ENCODE data around the gene C11orf68.
A peak's percentile ranks its signal among the peaks of the same experiment; 100 is the strongest.
"Not testable (repeated sequence)": the region's sequence is repeated elsewhere in the genome, so short reads cannot be mapped to it uniquely, and the experiment has no call there.

Gene C11orf68

DNA sequence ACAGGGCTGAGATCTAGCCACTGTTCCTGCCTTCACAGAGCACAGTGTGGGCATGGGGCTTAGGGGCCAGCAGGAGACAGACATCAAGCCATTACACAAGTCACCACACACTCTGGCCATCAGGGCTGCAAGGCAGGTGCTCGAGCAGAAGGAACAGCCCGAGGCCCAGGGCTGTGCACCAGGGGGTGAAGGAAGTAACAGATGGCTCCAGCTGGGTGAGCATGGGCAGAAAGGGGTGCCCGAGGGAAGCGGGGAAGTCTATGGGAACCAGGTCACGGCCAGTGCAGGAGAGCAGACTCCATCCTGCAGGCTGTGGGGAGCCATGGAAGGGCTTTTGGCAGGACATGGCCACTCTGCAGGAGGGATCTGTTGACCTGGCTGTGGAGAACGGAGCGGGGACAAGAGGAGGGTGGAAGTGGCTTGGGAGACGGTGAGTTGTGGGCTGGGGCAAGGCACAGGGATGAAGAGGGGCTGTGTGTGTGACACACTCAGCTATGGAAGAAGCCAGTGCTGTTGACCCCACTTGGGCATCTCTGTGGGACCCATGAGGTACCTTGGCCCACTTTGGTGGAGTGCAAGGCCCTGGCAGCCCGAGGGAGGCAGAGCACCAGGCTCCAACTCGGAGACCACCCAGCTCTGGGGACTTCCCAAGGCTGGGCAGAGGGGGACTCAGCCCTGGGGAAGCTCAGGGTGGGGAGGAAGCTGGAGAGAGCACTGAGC lies 3.6 kb downstream of the C11orf68 start:
- no peak for DNase-seq (ENCODE audit: low read depth in 3 of 3, low spot score in 1 of 3)

DNA sequence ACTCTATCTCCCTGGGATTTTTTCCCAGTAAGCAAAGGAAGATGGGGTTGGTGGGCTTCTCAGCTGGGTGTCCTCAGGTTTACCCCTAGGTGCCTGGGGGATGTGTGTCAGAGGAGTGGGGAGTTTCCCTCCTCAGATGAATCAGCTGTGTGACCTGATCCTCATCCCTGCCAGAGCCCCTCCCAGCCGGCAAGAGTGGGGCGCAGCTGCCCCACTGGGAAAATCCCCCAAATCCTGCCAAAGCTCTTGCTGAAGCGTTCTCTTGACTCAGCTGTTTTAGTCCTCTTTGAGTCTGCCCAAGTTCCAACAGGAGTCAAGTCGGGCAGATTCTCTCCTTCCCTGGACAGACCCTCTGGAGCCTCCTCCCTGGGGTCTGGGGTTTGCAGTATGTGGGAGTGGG lies 6.0 kb downstream of the C11orf68 start:
- no peak for DNase-seq (ENCODE audit: low read depth in 3 of 3, low spot score in 1 of 3)

DNA sequence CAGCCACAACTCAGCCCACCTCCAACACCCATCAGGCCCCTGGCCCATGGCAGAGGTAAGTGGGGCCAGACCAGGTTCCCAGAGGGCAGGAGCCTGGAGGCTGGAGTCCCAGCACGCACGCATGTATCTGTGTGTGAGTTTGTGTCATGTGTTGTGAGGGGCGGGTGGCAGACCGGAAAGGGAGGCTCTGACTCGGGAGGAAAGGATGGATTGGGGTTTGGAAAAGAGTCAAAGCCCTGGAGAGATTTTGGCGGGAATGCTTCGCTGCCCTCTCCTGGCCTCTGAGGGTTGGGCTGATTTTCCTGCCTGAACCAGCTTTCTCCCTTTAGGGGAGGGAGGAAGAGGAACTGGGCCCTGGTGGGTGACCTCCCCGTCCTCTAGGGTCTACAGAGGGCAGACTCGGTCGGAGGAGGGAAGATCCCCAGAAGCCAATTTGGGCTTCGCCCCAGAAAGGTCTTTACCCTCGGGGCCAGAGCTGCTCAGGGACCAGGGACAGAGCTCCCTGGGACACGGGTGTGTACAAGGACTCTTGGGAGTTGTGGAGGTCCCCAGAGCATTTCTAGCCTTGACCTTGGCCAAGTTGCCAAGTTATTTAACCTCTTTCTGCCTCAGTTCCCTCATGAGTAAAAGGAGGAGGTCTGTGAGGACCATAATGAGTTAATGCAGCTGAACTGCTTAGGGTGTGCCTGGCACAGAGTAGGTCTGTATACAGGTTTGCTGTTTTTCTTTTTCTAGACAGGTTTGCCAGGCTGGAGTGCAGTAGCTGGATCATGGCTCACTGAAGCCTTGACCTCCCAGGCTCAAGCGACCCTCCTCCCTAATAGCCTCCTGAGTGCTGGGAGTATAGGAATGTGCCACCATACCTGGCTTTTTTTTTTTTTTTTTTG lies 6.9 kb downstream of the C11orf68 start:
- DNase-seq (ENCODE audit: low read depth in 3 of 3, low spot score in 1 of 3) = no peak

DNA sequence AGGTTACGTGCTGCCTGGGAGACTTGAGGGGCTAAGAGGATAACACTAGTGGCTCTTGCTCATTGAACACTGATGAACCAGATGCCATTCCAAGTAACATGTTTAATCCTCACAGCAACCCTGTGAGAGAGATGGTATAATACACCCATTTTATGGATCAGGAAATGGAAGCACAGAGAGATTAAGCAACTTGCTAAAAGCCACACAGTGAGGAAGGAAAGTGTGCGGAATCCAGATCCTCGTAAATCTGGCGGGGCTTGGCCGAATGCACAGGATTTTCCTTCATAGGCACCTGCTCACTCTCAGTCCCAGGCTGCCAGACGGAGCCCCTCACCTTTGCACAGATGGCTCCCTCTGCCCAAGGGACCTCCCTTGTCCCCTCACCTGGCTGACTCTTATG lies 11.0 kb downstream of the C11orf68 start:
- no peak for DNase-seq (ENCODE audit: low read depth in 3 of 3, low spot score in 1 of 3)

DNA sequence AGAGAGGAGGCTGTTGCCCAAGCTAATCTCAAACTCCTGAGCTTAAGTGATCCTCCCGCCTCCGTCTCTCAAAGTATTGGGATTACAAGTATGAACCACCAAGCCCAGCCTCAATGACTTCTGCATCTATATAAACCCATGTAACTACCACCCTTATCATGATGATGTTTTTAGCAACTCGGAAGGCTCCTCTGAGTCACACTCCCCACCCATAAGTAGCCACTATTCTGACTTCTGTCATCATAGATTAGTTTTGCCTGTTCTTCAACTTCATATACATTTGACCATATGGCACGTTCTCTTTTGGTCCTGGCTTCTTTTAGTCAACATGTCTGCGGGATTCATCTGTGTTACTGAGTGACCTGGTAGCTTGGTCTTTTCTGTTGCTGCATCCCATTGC lies 12.3 kb downstream of the C11orf68 start:
- no peak for DNase-seq (ENCODE audit: low read depth in 3 of 3, low spot score in 1 of 3)

DNA sequence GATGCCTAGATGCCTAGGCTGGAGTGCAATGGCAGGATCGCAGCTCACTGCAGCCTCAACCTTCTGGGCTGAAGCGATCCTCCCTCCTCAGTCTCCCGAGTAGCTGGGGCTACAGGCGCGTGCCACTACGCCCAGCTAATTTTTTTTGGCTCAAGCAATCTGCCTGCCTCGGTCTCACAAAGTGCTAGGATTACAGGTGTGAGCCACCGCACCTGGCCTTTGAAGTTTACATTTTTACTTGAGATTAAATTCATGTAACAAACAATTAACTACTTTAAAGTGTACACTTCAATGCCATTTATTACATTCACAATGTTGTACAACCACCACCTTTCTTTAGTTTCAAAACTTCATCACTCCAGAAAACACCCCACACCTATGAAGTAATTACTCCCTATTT lies 15.1 kb downstream of the C11orf68 start:
- no peak for DNase-seq (ENCODE audit: low read depth in 3 of 3, low spot score in 1 of 3)

DNA sequence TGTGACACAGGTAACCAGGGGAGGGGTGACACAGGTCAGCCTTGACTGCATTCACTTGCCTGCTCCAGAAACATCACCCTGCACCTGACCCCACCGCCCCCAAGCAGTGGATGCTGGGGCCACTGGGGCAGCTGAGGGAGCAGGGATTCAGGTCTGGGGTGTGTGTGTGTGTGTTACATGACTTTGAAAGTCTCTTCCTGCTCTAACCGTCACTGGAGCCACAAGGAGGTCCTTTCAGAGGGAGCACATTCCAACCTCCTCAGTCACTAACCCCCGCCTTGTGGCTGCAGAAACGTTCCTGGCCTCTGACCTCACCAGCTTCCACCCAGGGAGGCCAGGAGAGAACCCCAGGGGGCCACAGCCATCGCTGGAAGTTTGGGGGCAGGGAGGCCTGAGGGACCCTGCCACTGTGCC lies 15.8 kb downstream of the C11orf68 start:
- no peak for DNase-seq (ENCODE audit: low read depth in 3 of 3, low spot score in 1 of 3)

DNA sequence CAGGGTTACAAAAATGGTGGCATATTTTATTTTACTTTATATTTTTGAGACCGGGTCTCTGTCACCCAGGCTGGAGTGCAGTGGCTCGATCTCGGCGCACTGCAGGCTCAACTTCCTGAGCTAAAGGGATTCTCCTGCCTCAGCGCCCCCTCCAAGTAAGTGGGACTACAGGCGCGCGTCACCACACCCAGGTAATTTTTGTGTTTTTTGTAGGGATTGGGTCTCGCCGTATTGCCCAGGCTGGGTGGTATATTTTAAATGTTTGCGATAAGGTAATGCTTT lies 18.0 kb downstream of the C11orf68 start:
- DNase-seq (ENCODE audit: low read depth in 3 of 3, low spot score in 1 of 3) = no peak

DNA sequence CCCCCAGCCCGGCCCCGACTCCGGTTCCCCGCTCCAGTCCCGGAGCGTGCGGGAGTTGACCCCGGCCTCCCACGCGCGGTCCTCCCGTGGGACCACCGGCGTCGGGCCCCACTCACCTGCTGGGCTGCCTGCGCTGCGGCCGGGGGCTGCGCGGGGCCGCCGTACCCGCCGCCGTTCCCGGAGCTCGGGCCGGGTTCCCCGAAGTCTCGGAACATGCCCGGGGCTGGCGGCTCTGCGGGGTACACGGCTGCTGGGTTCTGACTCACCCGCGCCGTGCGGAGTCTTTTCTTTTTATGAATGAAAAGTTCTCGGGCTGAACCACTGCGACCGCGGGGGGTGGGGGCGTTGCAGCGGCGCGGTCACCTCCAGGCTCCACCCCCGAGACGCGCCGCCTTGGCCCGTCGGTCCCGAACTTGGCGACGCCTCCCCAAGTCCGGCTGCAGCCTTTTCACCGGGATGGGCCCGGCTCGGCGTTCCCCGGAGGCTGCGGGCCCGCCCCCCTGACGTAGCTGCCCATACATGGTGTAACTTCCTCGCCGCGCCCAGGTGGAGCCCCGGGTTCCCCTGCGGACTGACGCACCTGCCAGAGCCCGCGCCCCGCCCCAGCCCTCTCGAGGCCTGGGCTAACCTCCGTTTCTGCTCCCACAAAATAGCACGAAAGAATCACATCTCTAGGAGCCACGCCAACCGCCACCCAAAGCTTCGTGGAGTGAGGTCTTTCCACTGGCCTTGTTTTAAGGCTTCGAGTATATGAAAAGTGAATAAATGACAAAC lies 18.6 kb downstream of the C11orf68 start, which contains the start of gene FOSL1:
Gene FOSL1 (minus strand): TSS at position 264 of the 774 bp plus-strand sequence. CDS start 49 bp downstream, at position 215.
- DNase-seq (ENCODE audit: low read depth in 3 of 3, low spot score in 1 of 3) = peak; percentile 80 to 84 (median 82)

DNA sequence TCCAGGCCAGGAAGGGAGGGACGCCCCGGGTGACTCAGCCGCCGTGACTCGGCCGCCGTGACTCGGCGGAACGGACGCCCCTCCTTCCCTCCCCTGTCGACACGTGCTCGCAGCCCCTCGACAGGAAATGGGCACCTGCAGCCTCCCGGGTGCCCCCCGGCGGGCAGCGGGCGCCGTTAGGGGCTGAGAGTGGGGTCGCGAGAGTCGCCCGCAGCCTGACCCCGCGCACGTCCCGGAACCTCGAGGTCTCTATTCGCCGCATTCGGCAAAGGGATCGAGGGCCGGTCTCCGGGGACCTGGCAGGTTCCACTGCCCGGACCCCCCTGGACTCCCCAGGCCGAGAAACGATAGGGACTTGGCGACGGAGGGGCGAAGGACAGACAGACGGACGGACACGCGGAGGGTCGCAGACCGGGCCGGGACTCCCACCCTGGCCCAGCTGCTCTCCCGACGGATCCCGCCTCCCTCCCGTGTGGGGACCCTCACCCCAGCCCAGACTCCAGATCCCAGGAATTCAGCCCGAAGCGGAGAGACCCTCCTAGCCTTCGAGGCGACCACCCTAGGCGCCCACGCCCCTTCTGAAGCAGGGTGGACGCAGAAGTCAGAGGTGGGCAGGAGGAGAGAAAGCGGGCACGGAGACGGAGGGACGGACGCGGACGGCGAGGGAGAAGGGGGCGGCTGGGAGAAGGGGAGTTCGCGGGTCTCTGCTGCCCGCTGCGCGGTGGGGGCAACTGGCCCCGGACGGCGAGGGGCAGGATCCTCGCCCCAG lies 19.3 kb downstream of the C11orf68 start:
- DNase-seq (ENCODE audit: low read depth in 3 of 3, low spot score in 1 of 3) = peak in 2 of 3 donors; percentile 37 to 68

DNA sequence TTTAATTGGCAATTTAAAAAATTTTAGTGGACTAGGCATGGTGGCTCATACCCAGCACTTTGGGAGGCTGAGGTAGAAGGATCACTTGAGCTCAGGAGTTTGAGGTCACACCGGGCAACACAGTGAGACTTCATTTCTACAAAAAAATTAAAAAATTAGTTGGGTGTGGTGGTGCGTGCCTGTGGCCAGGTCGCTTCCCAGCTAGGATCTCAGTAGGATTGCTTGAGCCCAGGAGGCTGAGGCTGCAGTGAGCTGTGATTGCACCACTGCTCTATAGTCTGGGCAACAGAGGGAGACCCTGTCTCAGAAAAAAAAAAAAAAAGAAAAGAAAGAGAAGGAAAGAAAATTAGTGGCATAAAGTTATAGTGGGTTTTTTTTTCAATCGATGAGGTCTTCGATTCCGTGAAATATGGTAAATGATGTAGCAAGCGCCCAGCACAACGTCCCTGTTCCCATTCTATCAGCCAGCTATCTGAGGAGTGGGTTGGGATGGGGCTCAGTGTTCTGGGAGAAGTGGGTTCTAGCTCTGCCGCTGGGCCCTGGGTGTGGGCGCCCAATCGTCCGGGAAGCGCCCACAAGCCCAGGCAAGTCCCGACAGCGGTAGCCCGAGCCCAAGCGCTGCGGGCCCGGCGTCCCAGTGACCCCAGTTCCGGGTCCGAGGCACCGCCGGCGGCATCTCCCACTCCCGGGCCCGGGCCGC lies 20.1 kb downstream of the C11orf68 start:
- no peak for DNase-seq (ENCODE audit: low read depth in 3 of 3, low spot score in 1 of 3)

DNA sequence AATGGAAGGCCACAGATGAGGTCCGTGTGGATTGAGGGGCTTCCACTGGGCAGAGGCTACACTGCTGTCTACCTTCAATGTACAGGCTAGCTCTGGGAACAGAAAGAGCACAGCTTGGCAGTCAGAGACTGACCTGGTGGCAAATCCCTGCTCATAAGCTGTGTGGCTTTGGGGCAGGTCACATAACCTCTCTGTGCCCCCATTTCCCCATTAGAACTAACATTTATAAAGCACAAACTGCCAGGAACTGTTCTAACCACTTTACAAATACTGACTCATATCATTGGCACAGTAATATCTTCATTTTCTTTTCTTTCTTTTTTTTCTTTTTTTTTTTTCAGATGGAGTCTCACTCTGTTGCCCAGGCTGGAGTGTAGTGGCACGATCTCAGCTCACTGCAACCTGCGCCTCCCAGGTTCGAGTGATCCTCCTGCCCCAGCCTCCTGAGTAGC lies 21.8 kb downstream of the C11orf68 start:
- no peak for DNase-seq (ENCODE audit: low read depth in 3 of 3, low spot score in 1 of 3)

DNA sequence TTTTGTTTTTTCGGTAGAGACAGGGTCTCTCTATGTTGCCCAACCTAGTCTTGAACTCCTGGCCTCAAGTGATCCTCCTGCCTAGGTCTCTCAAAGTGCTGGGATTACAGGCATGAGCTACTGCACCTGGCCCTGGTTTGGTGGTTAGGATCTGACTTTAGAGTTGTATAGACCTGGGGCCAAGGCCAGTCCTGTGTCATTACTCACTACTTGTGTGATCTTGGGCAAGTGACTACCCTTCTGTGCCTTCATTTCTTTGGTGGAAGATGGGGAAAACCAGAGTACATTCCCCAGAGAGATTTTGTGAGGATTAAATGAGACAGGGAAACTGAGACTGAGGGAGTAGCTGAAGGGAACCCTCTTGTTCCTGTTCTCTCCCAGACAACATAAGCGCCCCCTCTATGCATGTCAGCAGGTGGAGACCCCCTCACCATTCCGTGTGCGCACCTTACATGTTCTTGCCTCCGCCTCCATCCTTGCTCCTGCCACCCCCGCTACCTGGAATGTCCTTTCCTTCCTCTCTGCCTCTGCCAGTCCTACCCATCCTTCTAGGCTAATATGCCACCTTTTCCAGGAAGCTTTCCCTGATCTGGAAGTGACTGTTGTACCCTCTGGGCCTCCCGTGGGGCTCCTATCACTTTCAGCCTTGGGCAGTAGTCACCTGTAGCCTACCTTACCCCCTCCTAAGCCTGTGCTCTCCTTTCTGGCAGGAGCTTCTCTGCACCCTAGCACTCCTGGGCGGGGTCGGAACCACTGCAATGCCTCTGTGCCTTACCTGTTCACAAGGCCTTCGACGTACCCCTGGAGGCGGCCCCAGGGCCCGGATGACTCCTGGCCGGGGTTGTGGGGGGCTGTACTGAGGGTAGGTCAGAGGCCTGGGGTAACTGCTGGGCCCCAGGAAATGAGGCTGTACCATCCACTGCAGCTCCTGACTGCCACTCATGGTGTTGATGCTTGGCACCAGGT lies 22.5 kb downstream of the C11orf68 start:
- DNase-seq (ENCODE audit: low read depth in 3 of 3, low spot score in 1 of 3) = no peak

DNA sequence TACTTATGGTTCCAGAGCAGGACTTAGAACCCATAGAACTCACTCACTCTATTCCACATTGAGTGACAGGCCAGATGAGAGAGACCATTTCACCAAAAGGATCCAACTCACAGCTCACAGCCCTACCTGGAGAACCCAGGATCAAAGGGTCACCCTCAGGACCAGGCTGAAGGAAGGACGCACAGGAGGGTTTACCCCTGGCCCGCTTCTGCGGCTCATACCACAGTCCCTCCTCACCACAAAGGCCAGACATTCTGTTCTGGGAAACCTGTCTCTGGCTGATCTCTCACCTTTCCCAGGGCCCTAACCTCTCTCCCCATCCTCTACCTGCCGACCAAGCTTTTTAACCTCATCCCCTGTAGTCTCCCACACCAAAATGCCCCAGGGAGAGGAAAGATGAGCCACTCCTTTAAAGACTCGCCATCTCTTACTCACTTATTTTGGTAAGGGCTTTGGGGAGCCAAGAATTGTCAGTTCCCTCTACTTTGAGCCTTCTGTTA lies 23.3 kb downstream of the C11orf68 start:
- no peak for DNase-seq (ENCODE audit: low read depth in 3 of 3, low spot score in 1 of 3)

DNA sequence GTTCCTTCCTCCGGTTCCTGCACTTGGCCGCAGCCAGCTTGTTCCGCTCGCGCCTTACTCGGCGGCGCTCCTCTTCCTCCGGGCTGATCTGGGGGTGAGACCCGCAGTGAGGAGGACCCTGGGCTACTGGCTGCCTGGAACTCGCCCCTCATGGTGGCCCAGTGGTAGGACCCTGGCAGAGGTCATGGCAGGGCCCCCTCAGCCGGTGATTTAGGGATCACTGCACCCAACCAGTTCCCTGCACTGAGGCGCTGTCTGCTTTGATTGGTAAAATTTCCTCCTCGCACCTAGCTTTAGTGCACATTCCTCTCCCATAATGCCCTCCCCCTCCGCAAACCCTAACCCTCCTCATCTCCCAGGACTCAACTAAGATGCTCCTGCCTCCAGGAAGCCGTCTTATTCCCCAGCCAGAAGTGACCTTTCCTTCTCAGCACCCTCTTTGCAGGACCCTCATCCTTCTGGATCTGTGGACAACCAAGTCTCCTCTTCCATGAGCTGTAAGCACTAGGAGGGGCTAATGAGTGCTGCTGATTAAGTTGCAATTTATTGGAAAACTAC lies 24.7 kb downstream of the C11orf68 start:
- no peak for DNase-seq (ENCODE audit: low read depth in 3 of 3, low spot score in 1 of 3)

DNA sequence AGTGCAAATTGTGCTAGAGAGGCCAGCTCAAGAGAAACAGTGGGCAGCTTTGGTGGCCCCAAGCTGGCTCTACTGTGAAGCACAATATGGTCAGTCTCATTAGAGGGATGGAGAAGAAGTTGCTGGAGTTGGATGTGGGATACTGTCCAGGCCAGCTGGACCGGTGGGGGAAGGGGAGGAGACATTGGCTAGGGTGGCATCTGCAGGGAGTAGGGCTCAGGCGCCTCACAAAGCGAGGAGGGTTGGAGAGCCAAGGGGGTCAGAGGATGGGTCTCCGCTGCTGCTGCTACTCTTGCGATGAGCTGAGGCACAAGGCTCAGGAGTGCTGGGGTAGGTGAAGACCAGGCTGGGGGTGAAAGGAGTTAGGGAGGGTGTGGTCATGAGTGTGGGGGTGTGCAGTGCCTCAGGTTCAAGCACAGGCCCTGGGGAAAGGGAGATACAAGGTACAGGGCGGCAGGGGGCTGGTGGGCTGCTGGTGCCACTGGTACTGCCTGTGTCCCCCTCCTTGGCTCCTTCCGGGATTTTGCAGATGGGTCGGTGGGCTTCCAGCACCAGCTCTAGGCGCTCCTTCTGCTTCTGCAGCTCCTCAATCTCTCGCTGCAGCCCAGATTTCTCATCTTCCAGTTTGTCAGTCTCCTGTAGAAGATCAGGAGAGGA lies 26.1 kb downstream of the C11orf68 start:
- DNase-seq (ENCODE audit: low read depth in 3 of 3, low spot score in 1 of 3) = no peak

DNA sequence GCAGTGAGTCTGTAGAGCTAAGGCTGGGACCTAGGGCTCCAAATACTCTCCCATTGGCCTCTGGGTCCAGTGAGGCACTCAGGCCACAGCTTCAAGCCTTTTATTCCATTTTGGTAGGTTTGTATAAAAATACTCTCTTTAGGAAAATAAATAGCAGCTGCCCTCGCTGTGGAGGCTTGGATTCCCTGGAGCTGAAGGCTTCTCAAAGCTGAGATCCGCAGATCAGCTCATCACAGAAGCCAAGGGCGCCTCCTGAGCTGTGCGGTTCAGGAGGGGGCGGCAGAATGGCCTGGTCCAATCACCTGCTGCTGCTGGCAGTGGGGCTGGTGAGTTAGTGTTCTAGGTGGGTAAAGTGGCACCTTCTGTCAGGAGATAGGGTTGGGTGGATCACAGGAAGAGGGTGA lies 26.7 kb downstream of the C11orf68 start:
- DNase-seq (ENCODE audit: low read depth in 3 of 3, low spot score in 1 of 3) = not testable (repeated sequence)

Measured in stimulated activated CD4-positive, alpha-beta T cell treated with anti-CD3 and anti-CD28 coated beads, TNF-alpha, amount 100 ng/mL, for 1 hour (primary cell).